IMR-90 (cell line): ENCODE results near the gene DESI1.

Experiments
- MAZ ChIP-seq: IDR thresholded peaks from 2 replicates; pipeline ENCODE4 v1.6.1; 2012; ENCODE audit warnings: low read depth, mild to moderate bottlenecking, low read length, improper control_type of control experiment, moderate library complexity, borderline replicate concordance
- RAD21 ChIP-seq: IDR thresholded peaks from 2 replicates; pipeline ENCODE4 v1.6.1; 2012; ENCODE audit warnings: low read length, improper control_type of control experiment
- TF ChIP-seq, protein P1 (sequence below): conservative IDR thresholded peaks from 2 replicates; pipeline ENCODE4 v1.5.1; 2012; ENCODE audit warnings: mild to moderate bottlenecking, low read depth, low read length, improper control_type of control experiment

DNA sequence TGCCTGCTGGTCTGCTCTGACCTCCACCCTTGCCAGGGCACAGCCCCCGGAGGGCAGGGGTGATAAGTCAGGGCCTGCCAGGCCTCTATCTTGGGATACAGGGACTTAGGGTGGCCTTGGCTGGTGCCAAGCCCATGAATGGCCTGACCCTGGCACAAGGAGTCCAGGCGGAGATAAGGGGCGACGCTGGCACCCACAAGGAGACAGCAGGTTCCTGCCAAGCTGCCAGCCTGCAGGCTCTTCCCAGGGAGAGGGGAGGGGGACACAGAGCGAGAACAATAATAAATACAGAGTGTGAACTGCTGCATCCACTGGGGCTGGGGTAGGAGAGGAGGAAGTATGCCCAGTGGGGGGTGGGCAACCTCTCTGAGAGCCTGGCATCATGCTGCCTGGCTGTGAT, 59.1 kb downstream of the DESI1 start:
- TF ChIP-seq, protein P1, sequence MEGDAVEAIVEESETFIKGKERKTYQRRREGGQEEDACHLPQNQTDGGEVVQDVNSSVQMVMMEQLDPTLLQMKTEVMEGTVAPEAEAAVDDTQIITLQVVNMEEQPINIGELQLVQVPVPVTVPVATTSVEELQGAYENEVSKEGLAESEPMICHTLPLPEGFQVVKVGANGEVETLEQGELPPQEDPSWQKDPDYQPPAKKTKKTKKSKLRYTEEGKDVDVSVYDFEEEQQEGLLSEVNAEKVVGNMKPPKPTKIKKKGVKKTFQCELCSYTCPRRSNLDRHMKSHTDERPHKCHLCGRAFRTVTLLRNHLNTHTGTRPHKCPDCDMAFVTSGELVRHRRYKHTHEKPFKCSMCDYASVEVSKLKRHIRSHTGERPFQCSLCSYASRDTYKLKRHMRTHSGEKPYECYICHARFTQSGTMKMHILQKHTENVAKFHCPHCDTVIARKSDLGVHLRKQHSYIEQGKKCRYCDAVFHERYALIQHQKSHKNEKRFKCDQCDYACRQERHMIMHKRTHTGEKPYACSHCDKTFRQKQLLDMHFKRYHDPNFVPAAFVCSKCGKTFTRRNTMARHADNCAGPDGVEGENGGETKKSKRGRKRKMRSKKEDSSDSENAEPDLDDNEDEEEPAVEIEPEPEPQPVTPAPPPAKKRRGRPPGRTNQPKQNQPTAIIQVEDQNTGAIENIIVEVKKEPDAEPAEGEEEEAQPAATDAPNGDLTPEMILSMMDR: no peak
- no peak for TF ChIP-seq RAD21
- TF ChIP-seq MAZ: no peak
